ENCODE data around the gene ANKS1B.

Gene ANKS1B

DNA sequence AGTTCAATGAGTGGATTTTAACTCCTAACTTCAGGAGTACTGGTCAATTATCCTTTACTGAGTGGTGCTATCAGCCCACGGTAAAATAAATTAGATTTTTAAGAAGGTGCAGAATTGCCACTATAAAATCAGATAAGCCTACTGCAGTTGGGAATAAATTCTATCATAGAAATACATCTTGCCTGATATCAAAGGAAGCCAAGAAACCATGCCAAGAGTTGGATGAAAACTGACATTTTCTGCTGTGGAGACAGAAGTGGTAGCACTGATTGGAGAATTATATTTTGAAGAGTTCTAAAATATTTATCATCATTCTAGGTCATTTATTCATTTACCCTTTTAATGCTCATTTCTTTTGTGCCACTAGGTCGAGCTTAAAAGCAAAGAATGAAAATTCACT is 874.5 kb downstream of the ANKS1B start:
- DNase-seq, result no peak

DNA sequence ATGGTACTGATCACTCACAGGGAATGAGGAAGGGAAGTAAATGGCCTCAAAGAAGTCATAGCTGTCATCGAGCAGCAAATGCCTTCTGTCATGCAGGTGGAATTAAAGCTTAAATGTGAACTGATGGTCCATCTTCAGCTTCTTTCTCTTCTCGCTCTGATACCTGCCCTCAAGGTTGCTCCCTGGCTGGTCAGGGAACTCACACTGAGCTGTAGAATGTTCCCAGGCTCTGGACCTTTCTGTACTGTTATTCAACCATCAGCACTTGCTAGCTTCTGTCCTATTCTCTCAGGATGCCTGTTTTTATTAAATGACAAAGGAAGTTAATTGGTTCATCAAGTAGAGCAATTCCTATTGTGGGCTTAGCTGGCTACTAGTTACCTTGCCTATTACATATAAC is 875.8 kb downstream of the ANKS1B start:
- DNase-seq, result no peak

DNA sequence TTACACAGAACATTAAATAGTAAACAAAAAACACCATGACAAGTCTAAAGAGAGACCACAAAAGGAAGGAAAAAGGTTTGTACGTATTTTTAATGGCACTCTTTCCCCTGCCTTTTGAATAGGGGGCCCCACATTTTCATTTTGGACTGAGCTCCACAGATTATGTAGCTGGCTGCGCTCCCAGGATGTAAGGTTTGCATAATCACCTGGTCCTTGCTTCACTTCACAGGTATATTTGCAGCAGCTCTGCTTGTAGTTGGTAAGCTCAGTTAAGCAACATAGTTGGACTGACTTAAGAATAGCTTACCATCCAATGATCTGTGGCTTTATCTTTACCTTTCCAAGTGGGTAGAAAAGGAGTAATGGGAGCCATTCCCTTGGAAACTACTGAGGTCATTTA is 885.0 kb downstream of the ANKS1B start:
- no peak for DNase-seq

DNA sequence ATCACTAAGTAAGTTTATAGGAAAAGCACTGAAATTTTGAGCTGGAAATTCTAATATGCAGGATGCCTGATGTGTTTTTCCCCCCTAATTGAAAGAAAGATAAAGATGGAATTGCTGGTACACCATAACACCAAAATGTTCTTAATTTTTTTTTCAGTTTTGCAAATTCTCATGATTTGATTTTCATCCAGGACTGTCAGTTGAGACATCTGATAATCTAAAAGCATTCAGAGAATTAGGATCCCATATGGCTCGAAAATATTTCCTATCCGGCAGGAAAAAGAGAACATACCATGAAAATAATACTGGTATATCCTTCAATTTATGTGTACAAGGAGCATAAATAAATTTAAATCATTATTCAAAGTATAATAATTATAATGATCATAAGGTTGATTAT is 887.6 kb downstream of the ANKS1B start:
- no peak for DNase-seq

DNA sequence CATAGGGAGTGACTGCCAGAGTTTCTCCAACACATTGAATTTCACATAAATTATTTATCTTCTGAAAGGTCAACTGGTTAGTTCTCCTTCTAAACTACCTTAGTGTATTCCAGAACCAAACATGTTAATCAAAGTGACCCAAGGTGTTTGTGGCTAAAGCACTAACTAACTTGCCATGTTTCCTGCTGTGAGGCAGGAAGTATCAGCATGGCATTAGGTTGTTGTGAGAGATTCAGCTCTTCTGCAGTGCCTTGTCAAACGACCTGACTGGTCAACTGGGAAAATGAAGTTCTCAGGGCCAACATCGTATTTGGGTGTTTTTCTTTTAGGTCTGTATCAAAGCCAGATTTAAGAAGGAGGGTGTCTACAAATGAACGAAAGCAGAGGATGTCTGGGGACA is 891.6 kb downstream of the ANKS1B start:
- DNase-seq, result no peak

DNA sequence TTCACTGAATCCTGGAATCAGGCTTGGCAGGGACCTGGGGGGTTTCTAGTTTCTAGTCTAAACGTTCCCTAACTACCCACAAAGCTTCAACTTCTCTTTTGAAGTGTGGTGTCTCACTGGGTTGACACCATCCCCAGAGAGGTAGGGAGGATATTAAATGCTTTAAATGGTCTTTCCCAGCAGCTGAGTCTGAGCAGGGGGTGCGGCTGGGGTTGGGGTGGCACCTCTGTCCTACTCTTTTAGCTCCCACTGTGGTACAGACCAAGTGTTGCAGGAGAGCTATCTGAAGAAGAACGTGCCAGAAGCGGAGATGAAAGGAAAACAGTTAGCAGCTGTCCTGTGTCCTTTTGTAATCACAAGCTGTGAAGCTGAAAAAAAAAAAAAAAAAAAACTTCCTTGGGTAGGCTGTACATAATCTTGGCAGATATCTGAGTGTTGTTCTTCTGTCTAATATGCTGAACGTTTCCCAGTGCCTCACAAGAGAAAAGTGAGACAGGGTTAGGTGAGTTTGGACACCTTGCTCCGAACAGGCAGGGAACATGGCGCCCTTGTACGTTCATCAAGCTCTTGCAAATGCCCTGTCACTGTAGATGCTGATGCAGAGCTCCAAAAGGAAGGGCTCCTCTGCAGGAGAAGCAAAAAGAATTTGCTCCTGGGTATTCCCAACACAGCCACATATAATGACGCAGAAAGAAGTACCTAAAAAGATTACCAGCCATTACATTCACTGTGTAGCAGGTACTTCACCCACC is 892.5 kb downstream of the ANKS1B start:
- no peak for DNase-seq

DNA sequence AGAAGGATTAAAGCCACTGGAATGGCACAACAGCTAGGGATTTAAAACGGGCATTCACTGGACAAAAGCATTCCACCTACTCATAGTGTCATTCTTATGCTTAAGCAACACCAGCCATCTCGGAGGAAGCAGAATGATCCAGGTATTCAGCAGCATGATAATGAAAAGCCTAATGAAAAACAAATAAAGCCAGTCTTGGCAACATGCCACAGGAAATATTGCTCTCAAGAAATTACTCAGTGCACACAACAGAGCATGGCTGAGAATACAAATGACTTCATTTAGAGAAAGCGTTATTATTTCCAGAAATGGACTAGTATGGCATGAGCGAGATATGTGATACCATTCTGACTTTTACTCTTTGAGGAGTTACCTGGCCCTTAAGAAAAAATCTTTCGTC is 897.5 kb downstream of the ANKS1B start:
- no peak for DNase-seq

DNA sequence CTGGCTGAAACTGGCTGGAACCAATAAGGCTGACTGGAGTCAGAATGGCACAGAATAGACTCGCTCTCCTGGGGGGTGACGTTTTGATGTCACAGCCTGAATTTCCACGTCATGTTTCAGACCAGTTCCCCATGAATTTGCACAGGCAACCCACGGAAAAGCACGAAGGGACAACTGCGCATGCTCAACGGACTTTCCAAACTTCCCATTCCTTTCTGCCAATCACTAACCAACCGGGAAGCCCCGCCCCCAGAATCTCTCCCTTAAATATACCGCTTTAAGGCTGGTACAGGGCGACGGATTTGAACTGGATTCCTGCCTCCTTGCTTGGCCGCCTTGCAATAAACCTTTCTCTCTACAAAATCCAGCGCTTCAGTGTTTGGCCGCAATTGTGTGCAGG is 904.9 kb downstream of the ANKS1B start:
- DNase-seq, result no peak

DNA sequence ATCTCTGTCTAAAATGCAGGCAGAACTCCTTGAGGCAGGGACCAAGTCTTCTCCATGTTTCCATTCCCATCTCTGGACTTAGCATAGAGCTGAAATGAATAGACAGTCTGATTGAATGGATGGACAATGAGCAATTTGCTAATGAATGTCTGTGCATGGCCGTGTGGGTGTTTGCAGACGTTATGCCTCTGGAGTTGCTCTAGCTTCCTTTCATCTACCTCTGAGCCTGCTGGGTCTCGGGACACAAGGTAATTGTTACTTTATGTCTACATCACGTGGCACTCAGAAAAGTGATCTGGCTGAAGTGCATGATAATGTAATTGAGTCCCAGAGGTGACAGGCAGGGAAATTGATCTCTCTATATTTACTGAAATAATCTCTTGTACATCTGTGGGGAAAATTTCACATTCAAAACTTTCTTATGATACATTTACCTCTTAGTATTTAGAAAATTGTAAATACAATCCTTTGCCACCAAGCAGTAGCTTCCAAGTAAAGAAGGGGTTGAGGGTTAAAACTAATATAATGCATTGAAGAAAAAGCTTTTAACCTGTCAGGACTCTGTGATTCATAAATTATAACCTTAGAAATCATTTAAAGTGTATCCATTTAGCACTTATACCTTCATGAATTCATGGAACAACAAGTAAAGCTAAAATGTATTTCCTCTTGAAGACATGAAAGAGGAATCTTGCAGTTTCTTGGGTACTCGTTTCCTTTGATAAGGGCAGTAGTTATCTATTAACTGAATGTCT is 915.6 kb downstream of the ANKS1B start:
- no peak for DNase-seq

DNA sequence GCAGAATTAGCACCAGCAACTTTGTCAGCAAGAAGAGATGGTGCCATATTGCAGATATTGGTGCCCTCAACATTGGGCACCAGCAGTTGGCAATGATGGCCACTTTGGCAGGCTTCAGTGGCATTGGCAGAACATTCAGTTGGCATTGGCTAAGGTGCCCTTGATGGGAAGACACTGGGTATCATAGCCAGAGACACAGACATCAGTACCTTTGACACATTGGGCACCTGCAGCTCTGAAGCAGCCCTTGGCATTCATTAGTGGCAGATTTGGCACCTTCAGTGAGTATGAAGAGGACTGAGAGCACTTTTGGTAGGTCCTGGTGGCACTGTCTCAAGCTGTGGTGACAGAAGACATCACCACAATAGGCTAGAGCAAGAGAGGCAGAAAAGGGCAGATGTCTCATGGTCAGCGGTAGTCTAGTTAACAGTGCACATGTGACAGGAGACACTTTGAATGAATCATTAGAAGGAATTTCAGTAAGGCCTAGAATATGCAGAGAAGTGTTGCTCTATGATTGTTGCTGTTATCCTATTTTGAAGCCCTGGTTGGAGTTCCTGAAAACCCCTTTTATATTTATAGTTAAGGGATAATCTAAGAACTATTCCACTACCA is 917.5 kb downstream of the ANKS1B start:
- DNase-seq, result no peak

DNA sequence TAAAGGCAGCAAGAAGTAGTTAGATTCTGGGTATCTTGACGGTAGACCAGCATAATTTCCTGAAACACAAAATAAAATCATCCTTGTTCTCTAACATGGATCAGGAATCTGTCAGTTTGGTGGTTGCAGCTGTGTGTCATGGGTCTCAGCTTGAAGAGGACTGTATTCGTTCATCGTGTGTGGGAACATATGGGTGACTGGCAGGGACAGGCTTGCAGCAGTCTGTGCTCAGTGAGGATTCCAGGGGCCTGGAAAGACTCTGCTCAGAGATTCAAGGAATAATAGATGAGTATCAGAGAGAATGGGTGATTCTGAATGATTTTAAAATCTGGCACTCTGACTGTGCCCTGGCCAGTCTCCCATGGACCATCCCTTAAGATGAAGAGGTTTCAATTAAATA is 918.0 kb downstream of the ANKS1B start:
- DNase-seq, result no peak

DNA sequence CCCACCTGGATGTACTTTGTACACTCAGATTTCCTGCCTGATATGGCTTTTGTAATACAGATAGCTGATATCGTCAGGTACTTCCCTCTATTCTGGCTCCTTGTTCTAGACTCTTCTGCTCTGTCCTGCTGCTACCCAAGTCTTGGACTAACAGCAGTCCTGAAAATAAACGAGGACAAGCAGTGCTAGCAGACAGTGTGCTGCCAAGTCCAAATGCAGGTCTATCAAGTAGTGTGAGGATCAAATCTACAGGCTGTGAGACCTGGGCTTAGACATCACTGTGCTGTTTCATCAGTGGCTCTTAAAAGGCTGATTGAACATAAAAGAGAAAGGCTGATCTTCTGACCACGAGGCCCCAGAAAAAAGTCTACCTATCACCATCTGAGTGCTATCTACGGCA is 921.6 kb downstream of the ANKS1B start:
- no peak for DNase-seq

DNA sequence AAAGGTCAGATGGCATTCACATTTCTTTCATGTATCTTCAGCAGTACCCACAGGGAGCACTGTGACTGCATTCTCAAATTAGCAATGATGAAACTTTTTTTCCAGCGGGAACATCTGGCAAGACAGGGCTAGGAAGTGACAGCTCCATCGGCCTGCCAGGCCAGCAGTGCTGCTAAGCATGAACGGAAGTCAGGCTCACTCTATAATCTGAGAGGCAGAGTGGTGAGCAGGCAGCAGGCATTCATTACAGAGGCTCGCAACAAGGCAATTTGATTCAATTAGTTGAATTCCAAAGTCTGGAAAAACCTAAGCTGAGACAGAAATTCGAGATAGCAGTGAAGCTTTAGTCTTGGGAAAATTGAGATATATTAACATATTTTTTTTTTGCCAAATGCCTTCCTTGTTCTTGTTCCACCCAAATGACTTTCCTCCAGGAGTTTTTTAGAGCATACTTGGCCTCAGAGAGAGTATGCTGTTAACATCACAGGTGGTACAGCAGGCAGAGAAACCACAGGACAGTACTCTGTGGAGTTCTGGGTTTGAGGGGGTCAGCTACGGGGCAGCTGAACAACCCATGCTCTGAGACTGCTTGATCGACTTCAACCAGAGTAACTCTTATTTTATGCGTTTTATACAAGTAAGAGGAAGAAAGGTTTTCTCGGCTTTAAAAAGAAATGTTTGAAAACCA is 924.8 kb downstream of the ANKS1B start:
- no peak for DNase-seq

DNA sequence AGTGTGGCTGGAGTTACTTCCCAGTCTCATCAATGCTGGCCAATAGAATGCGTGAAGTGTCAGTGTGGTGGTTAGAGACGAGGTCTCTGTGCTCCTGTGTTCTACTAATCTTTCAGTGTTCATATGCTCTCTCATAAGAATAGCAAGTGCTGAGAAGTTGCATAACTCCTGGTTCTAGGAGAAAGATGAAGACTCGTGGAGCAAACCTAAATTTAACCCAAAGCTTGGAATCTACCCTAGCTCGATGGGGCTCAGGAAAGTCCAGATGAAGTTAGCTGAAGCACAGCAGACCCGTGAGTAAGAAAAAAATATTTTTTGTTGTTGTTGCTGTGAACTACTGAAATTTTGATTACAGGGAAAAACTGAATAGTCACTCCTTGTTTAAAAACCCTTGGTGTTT is 927.1 kb downstream of the ANKS1B start:
- no peak for DNase-seq

DNA sequence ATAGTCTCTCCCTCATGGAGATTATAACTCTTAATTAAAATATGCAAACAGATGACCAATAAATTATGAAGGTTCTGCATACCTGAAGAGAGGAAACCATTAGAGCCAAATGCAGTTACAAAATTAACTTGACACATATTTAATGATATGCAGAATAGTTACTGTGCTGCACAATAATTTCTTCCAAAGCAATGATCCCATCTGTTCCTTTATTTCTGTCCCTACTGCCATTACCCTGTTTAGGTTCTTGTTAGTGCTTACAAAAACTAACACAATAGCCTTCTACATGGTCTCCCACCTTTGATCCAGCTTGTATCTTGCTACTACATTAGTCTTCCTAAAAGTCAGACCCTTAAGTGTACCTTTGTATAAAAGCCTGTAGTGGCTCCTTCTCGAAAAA is 928.5 kb downstream of the ANKS1B start:
- DNase-seq, result no peak

DNA sequence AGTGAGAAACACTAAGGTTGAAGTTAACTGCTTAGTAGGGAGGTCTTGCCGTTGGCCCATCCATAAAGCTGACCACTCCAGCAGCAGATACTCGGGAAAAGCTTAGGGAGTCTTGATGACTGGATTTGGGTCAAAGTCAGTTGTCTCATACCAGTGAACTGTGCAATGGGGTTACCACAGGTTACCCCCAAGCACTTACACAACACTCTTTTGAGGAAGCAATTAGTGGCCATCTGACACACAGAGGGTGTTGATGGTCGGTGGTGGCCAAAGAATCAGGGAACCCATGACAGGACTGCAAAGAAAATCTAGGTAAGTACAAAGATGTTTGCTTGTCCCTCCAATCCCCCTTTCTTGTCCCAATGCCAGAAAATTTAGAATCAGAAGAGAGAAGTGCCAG is 929.4 kb downstream of the ANKS1B start:
- DNase-seq, result no peak

DNA sequence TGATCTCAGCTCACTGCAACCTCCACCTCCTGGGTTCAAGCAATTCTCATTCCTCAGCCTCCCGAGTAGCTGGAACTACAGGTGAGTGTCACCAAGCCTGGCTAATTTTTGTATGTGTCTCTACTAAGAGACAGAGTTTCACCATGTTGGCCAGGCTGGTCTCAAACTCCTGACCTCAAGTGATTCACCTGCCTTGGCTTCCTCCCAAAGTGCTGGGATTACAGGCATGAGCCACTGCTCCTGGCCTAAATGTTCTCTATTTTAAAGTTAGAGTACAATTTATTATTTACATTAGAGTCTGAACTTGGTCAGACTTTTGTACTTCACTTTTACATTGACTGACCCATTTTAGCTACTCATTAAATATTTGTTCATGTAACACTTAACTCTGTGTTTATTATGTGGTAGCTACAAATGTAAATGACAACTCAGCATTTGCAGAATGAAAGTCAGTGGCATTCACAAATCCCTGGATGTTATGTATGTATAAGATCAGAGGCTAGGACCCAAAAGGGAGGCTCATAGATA is 930.1 kb downstream of the ANKS1B start:
- no peak for DNase-seq

DNA sequence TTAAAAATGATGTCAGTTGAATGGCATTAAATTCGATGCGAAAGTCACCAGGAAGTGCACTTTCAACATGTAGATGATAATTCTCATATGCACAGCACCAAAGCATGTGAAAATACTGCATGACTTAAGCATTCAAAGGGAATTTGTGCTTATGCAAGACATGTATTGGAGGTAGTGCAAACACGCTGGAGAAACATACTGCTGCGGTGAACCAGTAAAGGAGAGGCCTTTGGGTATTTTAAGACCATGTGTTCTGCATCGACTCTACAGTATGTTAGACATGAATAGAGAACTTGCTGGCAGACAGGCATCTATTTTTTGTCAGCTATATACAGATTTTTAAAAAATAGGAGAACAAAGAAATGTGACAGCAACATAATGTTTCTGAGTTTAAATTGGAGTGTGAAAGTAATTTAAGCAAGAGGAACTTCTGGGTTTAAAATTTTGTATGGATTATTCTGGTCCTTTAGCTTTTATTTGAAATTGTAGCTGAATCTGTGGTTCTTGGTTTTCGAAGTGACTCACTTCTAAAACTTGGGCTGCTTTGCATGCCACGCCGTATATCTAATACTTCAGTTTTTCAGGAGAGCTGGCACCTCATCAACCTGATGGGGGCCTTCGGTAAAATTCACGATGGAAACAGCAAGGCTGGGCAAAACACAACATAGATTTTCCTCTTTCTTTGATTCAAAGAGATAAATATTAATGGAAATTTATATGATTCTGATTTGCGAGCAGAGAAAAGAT is 930.9 kb downstream of the ANKS1B start:
- DNase-seq, result no peak

DNA sequence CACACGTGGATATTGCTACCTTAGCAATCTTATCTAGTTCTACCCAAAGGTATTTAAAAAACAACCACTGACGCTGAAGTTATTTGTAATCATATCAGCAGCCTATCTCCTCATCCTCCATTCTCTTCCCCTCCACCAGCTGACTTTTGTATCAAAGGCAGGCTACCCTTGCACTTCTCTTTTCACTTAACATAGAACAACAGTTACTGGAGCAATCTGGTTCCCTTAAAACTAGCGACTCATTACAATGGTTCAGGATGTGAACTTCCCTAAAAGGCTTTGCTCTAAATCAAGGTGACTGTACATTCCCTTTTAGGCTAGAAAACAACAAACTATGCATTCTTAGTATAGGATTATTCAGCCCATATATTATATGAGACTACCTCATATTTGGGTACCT is 935.0 kb downstream of the ANKS1B start:
- DNase-seq, result no peak

DNA sequence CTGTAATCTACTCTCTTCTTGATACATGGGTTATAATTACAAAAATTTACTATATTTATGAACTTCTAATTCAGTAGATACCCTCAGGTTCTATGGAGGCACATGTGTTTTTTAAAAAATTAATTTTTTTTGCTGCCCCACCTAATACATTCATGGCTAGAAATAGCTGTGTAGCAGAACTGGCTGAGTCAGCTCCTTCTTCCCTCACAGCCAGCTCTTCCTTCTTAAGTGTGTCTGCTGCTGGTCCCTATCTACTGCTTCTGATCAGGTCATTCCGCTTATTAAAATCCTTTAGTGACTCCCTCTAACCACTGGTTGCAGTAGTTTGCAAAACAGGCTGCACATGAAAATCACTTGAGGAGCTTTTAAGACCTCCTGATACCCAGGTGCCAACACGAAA is 939.6 kb downstream of the ANKS1B start:
- no peak for DNase-seq

DNA sequence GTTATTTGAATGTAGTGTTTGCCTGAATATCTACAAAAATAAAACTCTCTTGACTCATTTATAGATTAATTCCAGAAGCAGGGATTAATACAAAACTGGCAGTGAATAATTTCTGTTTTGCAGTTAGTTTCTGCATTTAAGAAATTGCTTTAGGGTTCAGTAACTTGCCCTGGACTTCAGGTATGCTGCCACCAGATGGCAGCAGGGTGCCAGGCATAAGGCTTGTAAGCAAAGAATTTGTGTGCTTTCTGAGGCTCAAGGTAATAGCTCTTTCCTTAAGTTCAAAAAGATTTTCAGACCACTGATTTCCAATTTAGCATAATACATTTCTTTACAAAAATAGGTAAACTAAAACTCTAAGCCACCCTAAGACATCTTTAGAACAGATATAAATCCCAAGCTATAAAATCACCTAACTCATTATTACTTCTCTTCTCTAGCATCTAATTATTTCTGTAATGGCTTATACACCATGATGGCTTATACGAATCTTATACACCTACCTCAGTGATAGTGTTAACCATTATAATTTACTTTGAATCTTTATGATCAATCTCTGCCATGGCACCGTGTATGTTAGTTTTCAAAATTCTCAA is 941.3 kb downstream of the ANKS1B start:
- DNase-seq, result no peak

DNA sequence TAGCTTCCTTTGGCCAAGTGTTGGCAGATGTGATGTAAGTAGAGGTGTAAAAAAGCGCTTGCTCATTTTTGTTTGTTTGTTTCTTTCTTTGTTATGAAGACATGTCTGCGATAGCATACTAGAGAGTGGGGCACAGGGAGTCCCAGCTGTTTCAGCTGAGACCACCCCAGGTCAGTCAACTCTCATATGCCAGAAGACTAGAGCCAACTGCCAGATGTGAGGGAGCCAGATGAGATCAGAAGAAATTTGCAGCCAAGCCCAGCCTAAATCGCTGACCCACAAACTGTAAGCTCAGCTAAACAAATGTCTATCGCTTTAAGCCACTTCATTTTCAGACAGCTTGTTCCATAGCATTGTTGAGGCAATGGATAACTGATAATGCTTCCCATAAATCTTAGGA is 942.5 kb downstream of the ANKS1B start:
- DNase-seq, result no peak
